ENCODE results near the gene UBASH3A.

Gene UBASH3A, protein sequence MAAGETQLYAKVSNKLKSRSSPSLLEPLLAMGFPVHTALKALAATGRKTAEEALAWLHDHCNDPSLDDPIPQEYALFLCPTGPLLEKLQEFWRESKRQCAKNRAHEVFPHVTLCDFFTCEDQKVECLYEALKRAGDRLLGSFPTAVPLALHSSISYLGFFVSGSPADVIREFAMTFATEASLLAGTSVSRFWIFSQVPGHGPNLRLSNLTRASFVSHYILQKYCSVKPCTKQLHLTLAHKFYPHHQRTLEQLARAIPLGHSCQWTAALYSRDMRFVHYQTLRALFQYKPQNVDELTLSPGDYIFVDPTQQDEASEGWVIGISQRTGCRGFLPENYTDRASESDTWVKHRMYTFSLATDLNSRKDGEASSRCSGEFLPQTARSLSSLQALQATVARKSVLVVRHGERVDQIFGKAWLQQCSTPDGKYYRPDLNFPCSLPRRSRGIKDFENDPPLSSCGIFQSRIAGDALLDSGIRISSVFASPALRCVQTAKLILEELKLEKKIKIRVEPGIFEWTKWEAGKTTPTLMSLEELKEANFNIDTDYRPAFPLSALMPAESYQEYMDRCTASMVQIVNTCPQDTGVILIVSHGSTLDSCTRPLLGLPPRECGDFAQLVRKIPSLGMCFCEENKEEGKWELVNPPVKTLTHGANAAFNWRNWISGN

GRCh38 chr21:42403611-42404231 is at the start of gene UBASH3A:
TSS of gene UBASH3A (plus strand) at chr21:42403902. CDS start at chr21:42403946, 44 bp downstream.
- DNase-seq (ENCODE audit: low read depth): no peak

DNA sequence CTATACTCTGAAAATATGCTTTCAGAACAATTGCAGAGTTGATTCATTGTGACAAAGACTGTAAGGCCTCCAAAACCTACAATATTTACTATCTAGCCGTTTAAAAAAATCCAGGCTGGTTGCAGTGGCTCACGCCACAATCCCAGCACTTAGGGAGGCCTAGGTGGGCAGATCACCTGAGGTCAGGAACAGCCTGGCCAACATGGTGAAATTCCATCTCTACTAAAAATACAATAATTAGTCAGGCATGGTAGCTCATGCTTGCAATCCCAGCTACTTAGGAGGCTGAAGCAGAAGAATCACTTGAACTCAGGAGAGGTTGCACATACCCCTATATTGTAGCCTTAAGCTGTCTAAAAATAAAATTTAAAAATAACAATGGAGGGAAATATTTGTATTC is 47.7 kb upstream of the UBASH3A start:
- no peak for DNase-seq (ENCODE audit: low read depth)

- DNase-seq (ENCODE audit: low read depth): no peak
These were observed 47.1 kb upstream of the UBASH3A start for GRCh38 chr21:42356650-42357049.

DNA sequence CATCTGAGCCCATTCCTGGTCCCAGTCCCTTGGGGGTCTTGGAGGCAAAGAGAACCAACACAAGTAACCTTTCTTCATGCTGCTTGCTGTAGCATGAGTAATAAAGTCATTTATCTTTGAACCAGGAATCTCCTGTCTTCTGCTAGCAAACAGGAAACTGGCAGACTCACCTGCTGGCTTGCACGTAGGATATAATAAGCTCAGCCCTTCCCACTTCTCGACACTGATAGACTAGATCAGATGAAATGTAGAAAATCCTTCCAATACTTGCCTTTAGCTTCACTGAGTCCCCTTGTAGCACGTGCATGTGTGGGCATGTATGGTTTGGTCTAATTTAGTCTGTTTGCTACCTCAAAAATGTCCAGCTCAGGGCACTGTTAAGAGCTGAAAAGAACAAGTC is 46.4 kb upstream of the UBASH3A start:
- DNase-seq (ENCODE audit: low read depth): no peak

DNA sequence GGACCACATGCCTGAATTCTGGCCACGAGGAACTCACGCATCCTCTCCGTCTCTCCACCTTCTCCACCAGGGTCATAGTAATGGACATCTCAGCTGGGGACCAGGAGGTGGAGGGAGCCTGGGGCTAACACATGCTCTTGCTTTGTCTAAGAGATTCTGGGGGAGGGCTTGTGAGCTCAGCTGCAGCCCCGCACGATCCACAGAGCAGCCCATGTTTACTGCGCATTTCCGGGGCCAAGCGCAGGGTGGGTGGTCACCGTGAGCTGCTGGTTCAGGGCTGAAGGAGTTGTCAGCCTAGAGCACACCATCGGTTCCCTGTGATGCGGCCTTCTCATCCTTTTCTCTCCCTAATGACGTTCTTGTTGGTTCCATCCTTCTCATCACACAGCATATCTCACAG is 45.4 kb upstream of the UBASH3A start:
- DNase-seq (ENCODE audit: low read depth): no peak

- DNase-seq (ENCODE audit: low read depth): no peak
These were observed 44.8 kb upstream of the UBASH3A start for GRCh38 chr21:42358937-42359336.

DNA sequence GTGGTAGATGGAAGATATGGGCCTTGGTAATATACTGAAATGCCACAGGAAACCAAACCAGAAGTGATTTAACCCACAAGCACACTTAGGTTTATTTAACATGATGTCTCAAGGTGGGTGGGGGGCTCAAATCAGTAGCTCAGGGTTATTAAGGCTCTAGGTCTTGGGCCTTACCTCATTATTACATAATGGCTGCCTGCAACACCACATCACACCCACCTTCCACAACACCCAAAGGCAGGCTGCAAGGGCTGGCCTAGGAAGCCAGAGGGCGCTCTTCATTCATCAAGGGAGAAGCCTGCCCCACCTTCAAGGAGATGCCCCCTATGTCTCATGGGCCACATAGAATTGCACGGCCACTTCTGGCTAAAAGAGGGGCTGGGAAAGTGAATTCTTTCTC is 43.4 kb upstream of the UBASH3A start:
- DNase-seq (ENCODE audit: low read depth): peak; percentile 32

GRCh38 chr21:42361286-42361685 is 42.4 kb upstream of the UBASH3A start:
- DNase-seq (ENCODE audit: low read depth): no peak

GRCh38 chr21:42362198-42362597 is 41.5 kb upstream of the UBASH3A start:
- DNase-seq (ENCODE audit: low read depth): no peak

DNA sequence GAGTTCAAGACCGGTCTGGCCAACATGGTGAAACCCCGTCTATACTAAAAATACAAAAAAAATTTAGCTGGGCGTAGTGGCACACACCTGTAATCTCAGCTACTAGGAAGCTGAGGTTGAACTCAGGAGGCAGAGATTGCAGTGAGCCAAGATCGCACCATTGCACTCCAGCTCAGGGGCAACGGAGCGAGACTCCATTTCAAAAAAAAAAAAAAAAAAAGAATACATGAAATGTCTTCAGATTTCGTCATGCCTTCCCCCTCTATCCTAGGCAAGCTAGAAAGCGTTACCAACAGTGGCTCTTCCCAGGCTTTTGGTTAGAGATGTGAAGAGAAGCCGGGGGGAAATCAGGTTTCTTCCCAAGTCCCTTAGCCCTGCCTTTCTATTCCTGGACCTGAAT is 41.0 kb upstream of the UBASH3A start:
- no peak for DNase-seq (ENCODE audit: low read depth)

- no peak for DNase-seq (ENCODE audit: low read depth)
These were observed 40.4 kb upstream of the UBASH3A start for GRCh38 chr21:42363312-42363711.

DNA sequence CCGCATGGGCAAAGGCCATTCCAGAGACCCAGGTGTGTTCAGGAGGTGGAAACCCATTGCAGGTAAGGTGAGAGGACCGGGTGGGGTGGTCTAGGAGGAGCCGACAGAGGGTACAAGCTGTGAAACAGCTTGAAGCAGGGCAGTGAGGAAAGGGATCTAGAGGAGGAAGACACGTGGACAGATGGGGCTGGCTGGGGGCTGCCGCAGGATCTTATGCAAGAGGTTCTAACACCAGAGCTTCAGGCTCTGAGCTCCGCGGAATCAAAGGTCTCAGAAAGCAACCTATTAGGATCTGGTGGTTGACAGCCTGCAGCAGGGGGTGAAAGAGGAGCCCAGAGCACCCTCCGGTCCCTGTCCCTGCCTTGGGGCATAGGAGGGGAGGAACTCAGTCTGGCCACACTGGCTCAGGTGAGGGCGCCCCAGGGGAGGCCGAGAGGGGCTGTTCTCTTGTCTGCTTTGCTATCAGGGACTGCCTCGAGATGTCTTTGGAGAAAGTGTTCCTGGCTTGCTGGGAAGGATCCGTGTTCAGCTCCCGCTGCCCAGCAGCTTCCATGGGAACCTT is 39.3 kb upstream of the UBASH3A start:
- DNase-seq (ENCODE audit: low read depth): no peak

DNA sequence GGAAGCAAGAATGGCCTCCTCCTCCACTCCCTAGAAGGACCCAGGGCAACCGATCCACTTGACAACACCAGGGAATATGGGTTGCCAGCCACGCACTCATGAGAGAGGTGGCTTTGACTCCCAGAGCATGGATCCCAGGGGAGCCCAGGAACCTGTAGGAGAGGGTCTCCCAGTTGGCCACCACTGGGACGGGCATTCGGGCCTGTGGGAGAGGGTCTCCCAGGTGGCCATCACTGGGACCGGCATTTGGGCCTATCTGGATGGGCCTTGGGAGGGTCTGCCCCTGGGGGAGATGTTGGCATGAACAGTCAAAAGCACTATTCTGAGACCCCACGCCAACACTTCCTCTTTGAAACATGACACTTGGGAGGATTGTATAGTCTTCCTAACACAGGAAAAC is 37.9 kb upstream of the UBASH3A start:
- no peak for DNase-seq (ENCODE audit: low read depth)

DNA sequence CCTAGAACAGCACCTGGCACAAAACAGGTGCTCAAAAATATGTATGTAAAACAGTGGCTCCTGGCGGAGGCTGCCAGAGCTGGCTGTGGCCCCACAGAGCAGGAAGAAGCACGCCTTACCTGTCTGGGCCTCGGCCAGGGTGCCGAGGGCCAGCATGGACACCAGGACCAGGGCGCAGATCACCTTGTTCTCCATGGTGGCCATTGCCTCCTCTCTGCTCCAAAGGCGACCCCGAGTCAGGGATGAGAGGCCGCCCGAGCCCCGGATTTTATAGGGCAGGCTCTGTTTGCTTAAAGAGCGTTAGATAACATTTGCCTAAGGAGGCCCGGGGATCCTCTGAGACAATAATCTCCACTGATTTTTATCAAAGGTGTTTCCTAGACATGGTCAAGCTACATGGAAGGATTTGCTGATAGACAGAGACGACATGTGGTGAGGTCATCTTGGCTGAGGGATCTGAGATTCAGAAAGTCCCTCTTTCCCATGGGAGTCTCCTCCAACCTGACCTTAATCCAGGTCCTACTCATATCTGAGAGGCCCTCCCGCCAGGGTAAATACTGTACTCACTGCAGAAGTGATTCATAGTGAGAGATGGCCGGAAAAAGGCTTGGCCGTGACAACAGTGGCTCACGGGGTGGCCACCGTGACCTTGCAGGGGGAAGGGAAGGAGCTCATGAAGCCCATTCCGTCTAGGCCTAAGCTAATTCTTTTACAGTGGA is 37.3 kb upstream of the UBASH3A start, which contains the start of gene TFF1:
TSS of gene TFF1 (minus strand) at position 244 of the 719 bp plus-strand sequence. CDS start at position 204, 40 bp downstream.
- DNase-seq (ENCODE audit: low read depth): no peak

DNA sequence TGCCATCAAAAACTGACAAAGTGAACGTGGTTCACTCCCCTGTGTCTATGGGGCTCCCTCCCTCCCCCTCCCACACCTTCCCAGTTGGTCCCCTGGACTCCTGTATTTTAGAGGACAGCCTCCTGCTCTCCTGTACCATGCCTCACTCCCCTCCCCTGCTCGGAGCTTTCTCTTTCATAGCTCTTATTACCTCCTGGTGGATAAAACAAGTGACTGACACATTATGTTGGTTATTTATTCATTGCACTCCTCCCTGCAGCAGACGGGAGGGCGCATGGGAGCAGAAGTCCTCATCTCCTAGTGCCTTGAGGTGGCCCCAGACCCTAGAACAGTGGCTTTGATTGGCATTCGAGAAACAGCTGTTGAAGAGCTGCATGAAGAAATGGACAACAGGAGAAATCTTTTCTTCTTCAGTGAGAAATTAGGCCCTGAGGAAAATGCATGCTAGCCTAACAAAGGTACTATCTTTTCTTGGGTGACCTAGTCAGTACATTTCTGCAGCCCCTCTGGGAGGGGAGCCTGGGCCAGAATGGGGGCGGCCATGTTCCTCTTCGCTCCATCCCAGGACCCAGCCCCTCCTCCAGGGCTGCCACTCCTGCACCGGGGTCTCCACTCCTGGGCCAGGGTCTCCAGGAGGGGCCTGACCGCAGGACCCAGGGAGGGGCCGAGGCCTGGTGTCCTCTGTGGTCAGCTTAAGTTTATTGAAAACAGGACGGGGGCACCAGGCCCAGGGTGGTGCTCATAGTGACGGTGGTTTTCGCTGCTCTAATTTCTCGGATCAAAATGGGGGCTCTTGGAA is 36.1 kb upstream of the UBASH3A start:
- no peak for DNase-seq (ENCODE audit: low read depth)

- no peak for DNase-seq (ENCODE audit: low read depth)
These were observed 33.9 kb upstream of the UBASH3A start for GRCh38 chr21:42369821-42370220.

- no peak for DNase-seq (ENCODE audit: low read depth)
These were observed 32.6 kb upstream of the UBASH3A start for GRCh38 chr21:42370894-42371654.

DNA sequence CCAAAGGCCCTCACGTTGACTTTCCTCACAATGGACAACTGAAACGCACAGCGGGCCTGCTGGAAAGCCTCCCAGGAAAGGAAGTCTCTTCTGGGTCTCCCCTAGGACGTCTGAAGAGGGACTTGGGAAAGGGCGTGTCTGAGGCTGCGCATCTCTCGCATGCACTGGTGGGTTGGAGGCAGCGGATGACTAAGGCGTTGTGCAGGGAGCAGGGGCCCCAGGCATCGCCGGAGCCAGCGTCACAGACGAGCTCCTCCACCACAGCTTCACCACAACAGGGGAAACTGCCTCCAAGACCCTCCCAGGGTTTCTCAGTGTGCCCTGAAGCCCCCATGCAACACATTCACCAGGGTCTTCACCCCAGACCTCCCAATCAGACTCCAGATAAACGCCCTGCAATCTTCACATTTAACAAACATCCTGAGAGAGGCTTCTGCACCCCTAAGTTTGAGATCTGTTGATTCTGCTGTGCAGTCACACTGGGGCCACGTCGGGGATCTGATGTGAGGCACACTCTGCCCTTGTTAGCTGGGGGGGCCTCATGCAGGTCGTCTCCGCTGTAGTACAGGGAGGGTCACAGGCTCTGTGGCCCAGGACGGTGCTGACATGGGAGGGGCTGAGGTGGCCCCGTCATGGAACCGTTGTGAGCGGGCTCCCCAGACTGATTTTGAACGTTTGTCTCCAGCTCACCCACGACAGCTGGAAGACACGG is 30.4 kb upstream of the UBASH3A start:
- DNase-seq (ENCODE audit: low read depth): peak; percentile 41

DNA sequence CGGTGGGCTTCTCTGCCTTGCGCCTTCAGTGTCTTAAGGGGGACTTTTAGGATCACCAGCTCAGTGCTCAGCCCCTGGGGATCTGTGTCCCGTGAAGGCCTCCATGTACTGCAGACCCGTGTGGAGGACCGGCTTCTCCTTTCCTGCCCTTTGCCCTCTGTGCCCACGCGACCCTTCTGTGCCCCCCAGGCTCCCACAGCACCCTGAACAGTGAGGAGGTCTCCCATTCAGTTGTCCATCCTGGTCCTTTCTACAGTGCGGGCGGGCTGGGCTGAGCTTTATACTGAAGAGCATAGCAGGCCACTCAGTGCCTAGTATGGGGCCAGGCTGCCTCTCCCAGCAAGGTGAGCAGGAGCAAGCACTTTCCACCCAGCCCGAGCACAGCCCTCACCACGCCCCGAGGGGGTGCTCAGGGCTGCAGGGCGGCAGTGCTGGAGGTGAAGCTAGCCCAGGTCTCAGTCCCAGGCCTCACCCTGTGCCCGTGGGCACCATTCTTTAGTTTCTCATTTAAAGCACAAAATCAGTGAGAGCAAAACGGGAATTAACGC is 29.7 kb upstream of the UBASH3A start:
- no peak for DNase-seq (ENCODE audit: low read depth)
